ENCODE measurements around the gene AGTRAP. TPM values are rescaled to one million over a fixed set of nuclear protein-coding genes. Genes with fewer than 3 reads are reported as not detected.

The AGTRAP gene
- total and polyA plus RNA-seq, 9 of the 15 experiments (the other 6 are each of a cell fraction or from before 2014, with no cell fraction given) = 26.8 to 105 (median 57.5) TPM

DNA sequence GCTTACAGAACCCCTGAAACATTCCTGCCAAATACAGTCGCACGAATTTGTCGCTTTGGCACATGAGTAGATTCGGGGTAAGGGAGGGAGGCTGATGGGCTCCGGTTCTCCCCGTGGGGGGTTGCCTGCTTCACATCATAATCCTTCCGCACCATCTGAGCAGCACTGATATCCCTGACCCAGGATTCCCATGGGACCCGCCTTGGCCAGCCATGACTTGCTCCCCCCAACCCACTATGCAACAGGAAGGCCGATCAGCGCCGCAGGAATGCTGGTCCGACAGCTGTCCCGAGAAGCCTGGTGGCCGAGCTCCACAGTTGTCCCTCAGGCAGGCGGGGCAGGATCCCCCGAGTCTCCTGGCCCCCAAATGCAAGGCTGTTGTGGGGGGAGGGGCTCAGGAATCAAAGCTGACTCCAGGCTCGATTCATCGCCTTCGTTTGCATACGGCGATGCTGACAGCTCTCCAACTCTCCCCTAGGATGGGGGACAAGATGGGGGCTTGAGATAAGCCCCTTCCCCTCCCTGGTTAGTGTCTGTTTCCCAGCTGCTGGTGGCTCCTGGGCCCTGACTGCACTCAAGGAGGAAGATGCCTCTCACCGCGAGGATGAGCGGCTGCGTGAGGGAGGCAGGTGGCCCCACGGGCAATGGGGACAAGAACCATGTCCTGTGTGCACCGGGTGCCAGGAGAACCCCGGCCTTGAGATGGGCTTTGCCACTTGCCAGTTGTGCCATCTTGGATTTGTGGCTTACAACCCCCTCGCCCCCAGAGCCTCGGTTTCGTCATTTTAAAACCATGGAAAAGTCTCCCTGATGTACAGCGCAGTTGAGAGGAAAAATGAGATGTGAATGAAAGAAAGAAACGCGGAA lies 35.1 kb upstream of the AGTRAP start (continued):
- TF ChIP-seq ZBTB43 (CRISPR knock-in tag; IDR thresholded peaks at IDR 0.05) (no peak), PATZ1 (CRISPR knock-in tag; IDR thresholded peaks at IDR 0.05; ENCODE audit: borderline replicate concordance) (no peak), ATF7 (IDR thresholded peaks at IDR 0.05) (no peak), ZBTB8A (IDR thresholded peaks at IDR 0.05; ENCODE audit: partially characterized antibody) (no peak), GTF2F1 (IDR thresholded peaks at IDR 0.05; ENCODE audit: low read depth, low read length) (no peak), U2AF2 (optimal IDR thresholded peaks at IDR 0.05; ENCODE audit: low read depth, low read length) (no peak), C11orf30 (IDR thresholded peaks at IDR 0.05; ENCODE audit: low read depth) (no peak), ZBED1 (IDR thresholded peaks at IDR 0.05) (no peak), NCOA6 (IDR thresholded peaks at IDR 0.05) (no peak), ZC3H8 (IDR thresholded peaks at IDR 0.05) (no peak), ZNF583 (CRISPR knock-in tag; IDR thresholded peaks at IDR 0.05) (no peak), PHTF2 (CRISPR knock-in tag; IDR thresholded peaks at IDR 0.05) (no peak), ARID4B (CRISPR knock-in tag; IDR thresholded peaks at IDR 0.05) (no peak), PRDM10 (IDR thresholded peaks at IDR 0.05; ENCODE audit: partially characterized antibody) (no peak), STAT5B (CRISPR knock-in tag; IDR thresholded peaks at IDR 0.05) (no peak), SIN3B (IDR thresholded peaks at IDR 0.05; ENCODE audit: low read depth) (no peak), ZBTB7A (IDR thresholded peaks at IDR 0.05; ENCODE audit: borderline replicate concordance, control insufficient read depth, low read depth, low read length) (0 out of 2 replicates have a peak, but pooled peaks have one; percentile 34), KHSRP (IDR thresholded peaks at IDR 0.05) (no peak)
